Adrenal gland (tissue), 12 donors: ENCODE results near the gene PRKCZ. TPM values are rescaled to one million over a fixed set of nuclear protein-coding genes. Genes with fewer than 3 reads are reported as not detected.
A peak's percentile ranks its signal among the peaks of the same experiment; 100 is the strongest.

Experiments
- DNase-seq, 7 donors: peaks; one replicate each; pipeline ENCODE4 v3.0.0-alpha.2; 2019 to 2020
- H3K27ac ChIP-seq, 5 donors: fragments of 200-600 bp; sonication (generic) in 4 of 5; 1 replicate in 3 of 5; 2 replicates in 2 of 5; pipeline versions ENCODE4 v1.5.1 to v1.8.0; 2016 to 2020; ENCODE audit warnings: mild to moderate bottlenecking in 1 of 5
- H3K27me3 ChIP-seq: fragments of 200-600 bp; 2 replicates; pipeline ENCODE4 v1.8.0; 2021
- H3K36me3 ChIP-seq, 2 donors: fragments of 200-600 bp; replicated peaks in 1 of 2; 1 replicate in 1 of 2; 2 replicates in 1 of 2; pipeline versions ENCODE4 v1.5.1 to v1.8.0; 2018 to 2022
- H3K4me1 ChIP-seq, 2 donors: fragments of 200-600 bp; replicated peaks in 1 of 2; 1 replicate in 1 of 2; 2 replicates in 1 of 2; pipeline versions ENCODE4 v1.5.1 to v1.8.0; 2018 to 2021
- H3K4me3 ChIP-seq, 4 donors: fragments of 200-600 bp; sonication (generic) in 3 of 4; one replicate each; pipeline ENCODE4 v1.5.1; 2016 to 2018
- H3K9me3 ChIP-seq, 3 donors: fragments of 200-600 bp; sonication (generic) in 1 of 3; replicated peaks in 1 of 3; 1 replicate in 2 of 3; 2 replicates in 1 of 3; pipeline versions ENCODE4 v1.5.1 to v1.8.0; 2016 to 2021
- POLR2A ChIP-seq, 2 donors: fragments of 450-650 bp; IDR thresholded peaks; one replicate each; pipeline ENCODE4 v1.6.1; 2017; ENCODE audit warnings: antibody characterized with exemption in 2 of 2, mild to moderate bottlenecking in 2 of 2, moderate library complexity in 1 of 2
- WGBS, 4 donors: extraction: QIAGEN DNeasy Blood & Tissue Kit in 2 of 4; methylation state at CpG; one replicate each; pipeline versions ENCODE4 v1.1.5 to v1.1.7; 2013 to 2017; 5-methylcytosine and 5-hydroxymethylcytosine counted together
- intact Hi-C, 2 donors: fragments of 100-400 bp; cut with DNase I; formaldehyde crosslinking; loops; one replicate each; pipeline versions ENCODE4 v1.14.1 to v1.15.0; 2022 to 2023
- polyA plus RNA-seq, 3 donors: library from polyadenylated mRNA; stranded (reverse); fragments of 200-250 nt in 2 of 3; fragments of 350-450 nt in 1 of 3; fragmentation: Illumina TruSeq in 1 of 3; extraction: RNeasy Lipid Tissue Mini Kit (QIAGEN cat#74804) in 1 of 3; gene quantifications; one replicate each; pipeline ENCODE4 v1.2.3, GENCODE V29; 2013 to 2014
- total RNA-seq, 9 donors: library from RNA; depleted of rRNA in 4 of 9; stranded (reverse); fragments of >200 nt in 4 of 9; fragments of 120-200 nt in 1 of 9; fragmentation: NEBNext Ultra II Directional in 1 of 9; extraction: Animal tissue kit (Norgen Biotek cat#: 25700) in 1 of 9; gene quantifications; one replicate each; pipeline versions ENCODE4 v1.1.0 to v1.2.4, GENCODE V29; 2013 to 2023
- TF ChIP-seq, protein P1 (sequence below), 6 experiments: fragments of 450-650 bp in 4 of 6; fragments of 200-600 bp in 2 of 6; sonication (generic) in 1 of 6; IDR thresholded peaks; 1 replicate in 5 of 6; 2 replicates in 1 of 6; pipeline versions ENCODE4 v1.5.1 to v1.8.0; 2016 to 2021; ENCODE audit warnings: antibody characterized with exemption in 6 of 6, mild to moderate bottlenecking in 2 of 6, moderate library complexity in 1 of 6
- donor health status: healthy with polysubstance abuse.
- donor health status: Bipolar disorder and iron deficiency.
- donor health status: DM: yes; HTN: yes; CAD: no.
- donor health status: DM: no; HTN: no; CAD: no.
- donor health status: DM: no; HTN: no; CAD: no.
- donor health status: DM: yes; HTN: yes; CAD: no.

PRKCZ gene
- total and polyA plus RNA-seq, 12 donors, result 8.2 to 50.5 (median 25.4) TPM

DNA sequence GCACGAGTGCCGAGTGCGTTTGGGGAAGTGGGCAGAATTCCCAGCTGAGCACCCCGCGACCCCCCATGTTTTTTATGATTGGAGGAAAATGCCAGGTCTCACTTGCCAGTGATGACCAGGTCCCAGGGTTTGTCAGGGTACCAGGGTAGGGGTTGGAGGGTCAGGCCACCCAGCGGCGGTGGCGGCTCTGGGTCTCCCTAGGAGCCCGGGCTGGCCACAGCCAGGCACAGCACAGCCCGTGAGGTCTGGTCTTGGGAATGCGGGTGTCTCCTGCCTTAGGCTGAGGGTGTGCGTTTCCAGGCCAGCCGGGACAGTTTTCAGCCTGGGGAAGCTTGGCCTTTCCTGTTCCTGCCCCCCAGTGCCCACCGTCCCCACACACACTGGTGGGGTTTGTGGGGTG is 22.7 kb downstream of the PRKCZ start:
- DNase-seq, result no peak
- WGBS, 4 donors, result 80 to 93% (median 90%) methylated on average over 2 to 14 of the region's 14 CpGs
- Histone ChIP-seq H3K27me3 (no peaks in the 10 kb centered on the region), H3K4me1 (peaks cover 0 to 4% of the 10 kb centered on the region in 2 donors), H3K36me3 (no peaks in the 10 kb centered on the region), H3K9me3 (peaks cover 0 to 5% (median 0%) of the 10 kb centered on the region in 3 donors), H3K4me3 (no peak overlapping the region), H3K27ac (peak overlapping the region in 1 of 5 donors; percentile 64)
- TF ChIP-seq, protein P1, sequence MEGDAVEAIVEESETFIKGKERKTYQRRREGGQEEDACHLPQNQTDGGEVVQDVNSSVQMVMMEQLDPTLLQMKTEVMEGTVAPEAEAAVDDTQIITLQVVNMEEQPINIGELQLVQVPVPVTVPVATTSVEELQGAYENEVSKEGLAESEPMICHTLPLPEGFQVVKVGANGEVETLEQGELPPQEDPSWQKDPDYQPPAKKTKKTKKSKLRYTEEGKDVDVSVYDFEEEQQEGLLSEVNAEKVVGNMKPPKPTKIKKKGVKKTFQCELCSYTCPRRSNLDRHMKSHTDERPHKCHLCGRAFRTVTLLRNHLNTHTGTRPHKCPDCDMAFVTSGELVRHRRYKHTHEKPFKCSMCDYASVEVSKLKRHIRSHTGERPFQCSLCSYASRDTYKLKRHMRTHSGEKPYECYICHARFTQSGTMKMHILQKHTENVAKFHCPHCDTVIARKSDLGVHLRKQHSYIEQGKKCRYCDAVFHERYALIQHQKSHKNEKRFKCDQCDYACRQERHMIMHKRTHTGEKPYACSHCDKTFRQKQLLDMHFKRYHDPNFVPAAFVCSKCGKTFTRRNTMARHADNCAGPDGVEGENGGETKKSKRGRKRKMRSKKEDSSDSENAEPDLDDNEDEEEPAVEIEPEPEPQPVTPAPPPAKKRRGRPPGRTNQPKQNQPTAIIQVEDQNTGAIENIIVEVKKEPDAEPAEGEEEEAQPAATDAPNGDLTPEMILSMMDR (IDR thresholded peaks at IDR 0.05), result no peak
- TF ChIP-seq POLR2A (IDR thresholded peaks at IDR 0.05), result no peak
- intact Hi-C loops, result no loop called here

DNA sequence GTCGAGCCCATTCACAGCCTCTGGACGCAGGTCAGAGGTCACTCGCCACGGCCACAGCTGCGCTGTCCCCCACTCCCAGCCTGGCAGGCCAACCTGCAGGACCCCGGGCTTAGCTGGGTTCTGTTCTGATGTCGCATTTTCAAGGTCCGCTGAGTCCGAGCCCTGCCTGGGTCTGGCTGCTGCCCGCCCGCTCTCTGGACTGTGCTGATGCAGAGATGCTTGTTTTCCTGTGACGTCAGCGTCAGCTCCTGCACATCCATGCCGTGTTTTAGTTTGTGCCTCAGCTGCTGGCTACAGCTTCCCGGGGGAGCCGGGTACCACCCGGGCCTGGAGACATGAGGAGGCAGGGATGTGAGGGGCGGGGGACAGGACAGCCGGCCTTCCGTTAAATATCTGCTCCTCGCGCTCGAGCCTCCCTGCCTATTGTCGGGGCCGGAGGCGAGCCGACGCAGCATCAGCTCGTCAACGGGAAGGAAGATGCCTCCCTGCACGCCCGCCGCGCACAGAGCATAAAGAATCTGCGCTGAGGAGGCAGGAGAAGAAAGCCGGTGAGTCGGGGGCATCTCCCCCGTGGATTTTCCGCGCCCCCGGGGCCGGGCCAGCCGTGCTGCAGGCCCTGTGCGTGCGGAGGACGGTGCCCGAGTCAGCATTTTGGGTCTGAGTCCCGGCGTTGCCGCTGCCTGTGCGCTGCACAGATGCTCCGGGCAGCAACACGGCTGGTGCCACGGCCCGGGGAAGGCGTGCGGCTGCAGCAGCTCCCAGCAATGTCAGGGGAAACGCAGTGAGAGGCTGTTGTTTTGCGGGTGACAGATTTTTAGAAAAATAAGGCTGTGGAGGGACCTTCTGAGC is 23.4 kb downstream of the PRKCZ start:
- Histone ChIP-seq H3K4me1 (peaks cover 0 to 4% of the 10 kb centered on the region in 2 donors), H3K27me3 (no peaks in the 10 kb centered on the region), H3K4me3 (no peak overlapping the region), H3K36me3 (no peaks in the 10 kb centered on the region), H3K9me3 (peaks cover 0 to 12% (median 0%) of the 10 kb centered on the region in 3 donors), H3K27ac (peak overlapping the region in 1 of 5 donors; percentile 64)
- intact Hi-C loops, result no loop called here
- TF ChIP-seq POLR2A (IDR thresholded peaks at IDR 0.05), result no peak
- TF ChIP-seq, protein P1 (IDR thresholded peaks at IDR 0.05), result no peak
- WGBS, 4 donors, result 53 to 70% (median 66%) methylated on average over 37 to 59 of the region's 59 CpGs
- peak in 1 of 7 donors; percentile 85 for DNase-seq

DNA sequence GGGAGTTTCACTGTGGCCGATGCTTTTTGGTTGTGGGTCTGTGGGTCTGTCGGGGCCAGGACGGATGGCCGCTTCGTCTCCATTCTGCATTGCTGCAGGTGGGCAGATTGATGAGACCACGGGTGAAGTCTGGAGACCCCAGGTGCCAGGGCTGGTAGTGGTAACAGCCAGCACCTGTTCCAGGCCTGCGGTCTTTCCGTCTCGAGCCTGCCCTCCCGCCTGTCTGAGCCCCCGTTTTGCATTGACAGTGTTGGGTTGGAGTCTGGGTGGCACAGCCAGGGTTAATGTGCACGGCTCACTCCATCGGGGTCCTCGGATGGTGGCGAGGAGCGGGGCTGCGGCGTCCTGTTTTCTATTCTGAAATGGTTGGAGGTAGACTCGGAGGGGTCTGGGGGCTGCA is 24.2 kb downstream of the PRKCZ start:
- WGBS, 4 donors, result 73 to 83% (median 78%) methylated on average over 6 to 19 of the region's 19 CpGs
- no peak for DNase-seq
- Histone ChIP-seq H3K9me3 (peaks cover 0 to 13% (median 0%) of the 10 kb centered on the region in 3 donors), H3K36me3 (no peaks in the 10 kb centered on the region), H3K27me3 (no peaks in the 10 kb centered on the region), H3K4me1 (peaks cover 0 to 4% of the 10 kb centered on the region in 2 donors), H3K4me3 (no peak overlapping the region), H3K27ac (peak overlapping the region in 1 of 5 donors; percentile 26)
- TF ChIP-seq, protein P1 (IDR thresholded peaks at IDR 0.05), result no peak
- no peak for TF ChIP-seq POLR2A (IDR thresholded peaks at IDR 0.05)
- intact Hi-C loops, result no loop called here

DNA sequence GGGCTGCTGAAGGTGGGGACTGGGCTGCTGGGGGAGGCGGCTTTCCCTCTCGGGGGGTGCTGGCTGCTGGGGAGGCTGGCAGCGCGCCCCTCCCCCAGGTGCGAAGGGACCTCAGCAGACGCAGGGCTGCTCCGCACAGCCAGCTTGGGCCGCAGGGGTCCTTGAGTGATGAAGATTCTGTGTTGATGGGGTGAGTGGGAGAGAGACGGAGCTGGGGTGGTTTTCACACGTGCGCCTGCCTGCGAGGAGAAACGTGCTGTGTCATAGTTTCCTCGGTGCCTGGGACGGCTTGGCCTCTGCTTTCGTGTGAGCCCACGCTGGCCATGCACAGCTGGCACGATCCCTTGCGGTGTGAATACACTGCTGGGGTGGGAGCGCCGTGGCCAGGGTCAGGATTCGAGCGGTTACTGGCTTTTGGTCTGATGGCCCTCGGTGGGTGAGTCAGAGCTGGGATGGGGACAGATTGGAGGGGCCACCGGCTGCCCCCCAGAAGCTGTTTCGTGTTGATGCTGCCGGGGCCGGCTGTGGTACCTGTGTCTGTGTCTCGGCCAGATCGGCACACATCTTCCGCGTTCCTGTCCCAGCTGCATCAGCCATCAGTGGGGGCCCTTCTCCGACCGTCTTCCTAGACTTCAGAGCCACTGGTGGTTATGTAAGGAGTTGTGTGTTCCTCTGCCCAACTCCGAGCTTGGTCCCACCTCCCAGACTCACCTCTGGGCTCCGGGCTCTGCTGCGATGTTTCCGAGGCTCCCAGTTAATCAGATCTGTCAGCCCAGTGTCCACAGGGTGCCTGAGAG is 24.9 kb downstream of the PRKCZ start:
- Histone ChIP-seq H3K36me3 (no peaks in the 10 kb centered on the region), H3K27me3 (no peaks in the 10 kb centered on the region), H3K4me3 (no peak overlapping the region), H3K4me1 (peaks cover 0 to 2% of the 10 kb centered on the region in 2 donors), H3K9me3 (peaks cover 0 to 13% (median 0%) of the 10 kb centered on the region in 3 donors), H3K27ac (no peak overlapping the region)
- WGBS, 4 donors, result 82 to 91% (median 85%) methylated on average over 28 to 38 of the region's 38 CpGs
- TF ChIP-seq, protein P1 (IDR thresholded peaks at IDR 0.05), result no peak
- TF ChIP-seq POLR2A (IDR thresholded peaks at IDR 0.05), result no peak
- intact Hi-C loops, result no loop called here
- peak in 1 of 7 donors; percentile 73 for DNase-seq
